Uterus (tissue), 2 donors: ENCODE results near the gene SCN7A.

Experiments used
- POLR2A ChIP-seq, 2 donors: fragments of 450-650 bp; IDR thresholded peaks; one replicate each; pipeline ENCODE4 v1.6.1; 2016; ENCODE audit warnings: antibody characterized with exemption in 2 of 2, mild to moderate bottlenecking in 1 of 2, moderate library complexity in 1 of 2
- TF ChIP-seq, protein P1 (sequence below), 4 experiments: fragments of 200-600 bp in 2 of 4; fragments of 450-650 bp in 2 of 4; sonication (generic) in 2 of 4; IDR thresholded peaks; one replicate each; pipeline ENCODE4 v1.5.1; 2016 to 2019; ENCODE audit warnings: antibody characterized with exemption in 4 of 4, mild to moderate bottlenecking in 2 of 4, moderate library complexity in 1 of 4

DNA sequence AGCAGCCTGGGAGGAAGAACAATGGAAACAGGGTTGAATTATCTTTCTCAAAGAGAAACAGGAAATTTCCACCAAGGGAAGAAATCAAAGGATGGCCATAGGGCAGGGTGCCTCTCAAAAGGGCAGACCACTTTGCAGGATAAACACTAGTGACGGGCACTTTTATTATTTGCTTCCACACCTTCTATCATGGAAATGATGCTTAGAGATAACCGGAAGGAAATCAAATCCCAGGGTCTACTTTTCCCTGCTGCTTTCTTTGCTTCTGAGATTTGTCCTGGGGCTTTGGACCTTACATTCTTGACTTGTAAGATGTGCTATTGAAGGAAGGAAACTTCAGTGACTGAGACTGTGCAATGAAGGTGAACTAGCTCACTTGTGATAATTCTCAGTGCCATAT is 117.2 kb downstream of the SCN7A start:
- TF ChIP-seq, protein P1, sequence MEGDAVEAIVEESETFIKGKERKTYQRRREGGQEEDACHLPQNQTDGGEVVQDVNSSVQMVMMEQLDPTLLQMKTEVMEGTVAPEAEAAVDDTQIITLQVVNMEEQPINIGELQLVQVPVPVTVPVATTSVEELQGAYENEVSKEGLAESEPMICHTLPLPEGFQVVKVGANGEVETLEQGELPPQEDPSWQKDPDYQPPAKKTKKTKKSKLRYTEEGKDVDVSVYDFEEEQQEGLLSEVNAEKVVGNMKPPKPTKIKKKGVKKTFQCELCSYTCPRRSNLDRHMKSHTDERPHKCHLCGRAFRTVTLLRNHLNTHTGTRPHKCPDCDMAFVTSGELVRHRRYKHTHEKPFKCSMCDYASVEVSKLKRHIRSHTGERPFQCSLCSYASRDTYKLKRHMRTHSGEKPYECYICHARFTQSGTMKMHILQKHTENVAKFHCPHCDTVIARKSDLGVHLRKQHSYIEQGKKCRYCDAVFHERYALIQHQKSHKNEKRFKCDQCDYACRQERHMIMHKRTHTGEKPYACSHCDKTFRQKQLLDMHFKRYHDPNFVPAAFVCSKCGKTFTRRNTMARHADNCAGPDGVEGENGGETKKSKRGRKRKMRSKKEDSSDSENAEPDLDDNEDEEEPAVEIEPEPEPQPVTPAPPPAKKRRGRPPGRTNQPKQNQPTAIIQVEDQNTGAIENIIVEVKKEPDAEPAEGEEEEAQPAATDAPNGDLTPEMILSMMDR (IDR thresholded peaks at IDR 0.05) = no peak
- no peak for TF ChIP-seq POLR2A (IDR thresholded peaks at IDR 0.05)
